ENCODE data around the gene CDHR4.
A peak's percentile ranks its signal among the peaks of the same experiment; 100 is the strongest.
"Not testable (repeated sequence)": the region's sequence is repeated elsewhere in the genome, so short reads cannot be mapped to it uniquely, and the experiment has no call there.

CDHR4 gene, protein sequence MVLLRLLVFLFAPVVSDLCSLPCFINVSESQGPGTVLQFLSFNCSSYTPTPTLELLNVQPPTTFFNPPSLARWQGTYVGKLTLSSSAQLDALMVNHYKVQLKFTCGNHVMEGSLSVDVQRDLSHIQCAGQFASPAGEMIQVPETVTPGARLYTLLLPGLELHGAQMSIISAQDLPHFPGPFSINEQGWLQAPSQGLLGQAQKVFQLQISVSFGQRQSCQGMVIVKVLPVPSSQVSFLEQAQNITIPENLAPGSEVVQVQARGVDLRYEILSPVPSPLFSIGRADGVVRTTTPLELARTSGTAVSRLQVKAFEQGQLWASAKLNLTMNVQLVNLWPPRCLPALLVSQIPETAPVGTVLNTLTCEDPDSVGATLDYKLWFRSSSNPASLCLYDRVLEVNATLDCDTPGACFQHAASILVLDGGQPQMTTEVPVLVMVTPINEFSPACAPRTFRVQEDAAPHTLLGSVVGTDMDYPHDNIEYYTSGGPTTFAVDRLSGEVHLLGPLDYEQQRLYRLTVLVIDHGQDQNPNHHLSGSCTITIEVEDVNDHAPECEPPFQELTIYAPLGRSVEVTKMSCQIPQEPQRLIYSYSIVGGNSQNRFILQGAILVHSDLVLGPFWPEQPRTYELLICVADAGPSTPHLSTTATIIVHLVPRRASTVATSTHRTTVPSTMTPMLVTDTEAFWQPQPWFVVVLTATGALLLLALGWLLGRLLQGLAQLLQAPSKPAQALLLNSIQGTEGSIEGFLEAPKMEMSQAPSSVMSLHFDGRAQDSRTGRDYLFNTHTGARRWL

DNA sequence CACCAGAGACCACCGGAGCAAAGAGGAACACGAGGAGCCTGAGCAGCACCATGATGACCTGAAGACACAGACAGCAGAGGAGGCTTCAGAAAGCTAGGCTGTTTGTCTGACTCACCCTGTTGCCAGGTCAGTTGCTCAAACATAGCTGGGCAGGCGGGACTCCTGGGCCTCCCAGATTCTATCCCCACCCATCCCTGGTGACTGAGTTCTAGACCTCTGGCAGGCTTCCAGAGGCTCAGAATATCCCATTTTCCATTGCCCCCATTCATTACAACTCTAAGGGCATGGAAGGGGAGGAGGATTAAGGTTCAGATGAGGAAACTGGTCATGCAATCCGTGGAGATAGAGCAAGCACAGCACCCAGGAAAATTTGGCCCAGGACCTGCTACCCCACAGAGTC lies at the start of gene CDHR4:
Gene CDHR4, minus strand, starts transcription at position 113 of the 400 bp plus-strand sequence. Its CDS starts 61 bp downstream, at position 52.
- DNase-seq: no peak

DNA sequence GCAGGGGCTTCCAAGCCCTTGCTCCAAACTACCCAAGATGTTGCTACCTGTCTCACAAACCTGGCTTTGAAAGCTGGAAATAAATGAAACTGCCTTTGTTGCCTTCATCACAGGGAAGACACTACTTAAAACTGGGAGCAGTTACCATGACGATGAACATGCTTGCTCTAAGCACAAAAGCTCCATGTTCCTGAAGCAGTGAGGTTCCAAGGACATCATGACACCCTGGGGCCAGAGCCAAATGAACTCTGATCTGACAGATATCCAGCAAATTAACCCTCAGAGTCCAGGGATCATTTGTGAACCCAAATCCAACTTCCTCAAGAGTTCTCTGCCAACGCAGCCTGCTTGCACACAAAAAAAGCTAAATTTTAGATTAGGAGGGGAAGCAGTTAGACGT lies 46.0 kb upstream of the CDHR4 start:
- DNase-seq: peak in 1 of 10 donors; percentile 1
- intact Hi-C loops (cut with DNase I): no loop called here

More for the DNA sequence above, at the start of gene CDHR4:
- intact Hi-C loops (cut with DNase I): loop anchor here (5.0 kb wide), 1 partner anchor 77 kb away; the partner anchor contains the start of gene GMPPB

DNA sequence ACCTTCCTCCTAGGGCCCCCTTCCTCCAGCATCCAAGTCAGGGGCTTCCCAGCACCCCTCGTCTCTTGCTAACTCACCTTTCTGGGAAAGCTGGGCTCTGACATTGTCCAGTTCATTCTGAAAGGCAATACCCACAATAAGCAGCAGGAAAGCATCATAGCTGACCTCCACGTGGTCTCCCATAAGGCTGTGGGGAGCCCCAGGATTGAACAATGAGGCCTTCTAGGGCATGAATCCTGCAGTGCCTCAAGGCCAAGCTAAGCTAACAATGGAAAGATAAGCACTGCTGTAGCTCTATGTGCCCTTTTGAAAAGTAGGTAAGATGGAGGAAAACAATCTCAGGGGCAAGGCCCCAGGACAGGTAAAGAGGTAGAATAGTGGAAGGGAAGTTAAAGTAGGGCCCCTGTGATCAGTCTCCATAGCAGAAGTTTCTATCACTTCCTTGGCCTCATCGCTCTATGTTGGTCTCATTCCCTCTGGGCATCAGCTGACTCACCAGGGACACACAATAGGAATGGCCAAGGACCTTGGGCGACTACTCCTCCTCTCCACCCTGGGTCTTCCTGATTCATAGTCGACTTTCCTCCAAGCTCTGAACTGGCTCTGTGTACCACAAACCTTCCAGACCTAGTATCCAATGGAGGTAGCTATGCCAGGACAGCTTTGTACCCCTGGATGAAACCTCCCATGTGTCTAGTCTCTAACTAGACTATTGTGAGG lies 45.0 kb upstream of the CDHR4 start:
- intact Hi-C loops (cut with DNase I): loop anchor here (5.0 kb wide), 1 partner anchor 58 kb away; the partner anchor contains the start of gene MST1R
- peak in 1 of 10 donors; percentile 11 for DNase-seq

DNA sequence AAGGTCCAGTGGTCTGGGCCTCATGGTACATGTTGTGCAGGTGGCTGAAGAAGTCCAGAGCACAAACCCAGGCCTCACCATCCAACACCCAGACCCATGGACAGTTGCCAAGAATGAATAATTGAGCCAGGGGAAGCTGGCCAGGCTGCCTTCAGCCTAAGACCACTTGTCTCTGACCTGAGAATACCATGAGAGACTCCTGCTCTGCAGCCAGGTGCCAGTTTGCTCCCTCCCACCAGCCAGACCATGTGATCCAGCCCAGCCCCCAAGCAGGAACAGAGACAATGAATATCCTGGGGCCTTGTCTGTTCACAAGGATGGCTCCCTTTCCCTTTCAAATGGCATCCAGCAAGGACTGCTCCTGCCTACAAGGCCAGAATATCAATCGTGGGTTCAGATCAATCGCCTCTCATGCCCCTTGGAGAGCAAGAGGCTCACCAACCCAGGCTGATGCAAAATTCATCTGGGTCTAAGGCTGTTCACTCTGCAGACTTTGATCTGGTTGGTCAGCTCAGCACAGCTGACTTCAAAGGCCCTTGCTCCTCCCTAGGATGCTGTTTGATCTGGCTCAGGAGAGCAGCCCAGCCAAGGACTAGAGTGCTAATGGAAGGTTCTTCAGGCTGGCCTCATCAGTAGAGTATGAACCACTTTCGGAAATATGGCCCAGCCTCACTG lies 43.3 kb upstream of the CDHR4 start:
- peak in 1 of 10 donors; percentile 21 for DNase-seq
- intact Hi-C loops (cut with DNase I): loop anchor here (5.0 kb wide), 1 partner anchor 59 kb away; the partner anchor contains the start of gene MST1R

DNA sequence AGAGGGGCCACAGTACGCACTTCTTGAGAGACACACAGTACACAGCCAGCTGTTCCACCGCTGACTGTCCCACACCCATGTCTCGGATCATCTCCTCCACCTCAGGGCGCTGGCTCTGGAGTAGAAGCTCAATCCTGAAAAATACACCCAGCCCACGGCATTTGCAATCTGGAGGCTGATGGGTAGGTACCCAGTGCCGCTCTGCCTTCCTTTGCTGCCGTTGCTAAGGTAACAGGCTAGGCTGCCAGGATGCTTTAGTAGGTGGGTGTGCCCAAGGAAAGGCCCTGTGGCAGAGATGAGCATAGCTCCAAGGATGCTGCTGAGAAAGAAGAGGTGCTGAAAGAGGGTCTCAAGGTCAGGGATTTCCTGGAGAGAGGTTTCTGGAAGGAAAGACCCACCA lies 42.1 kb upstream of the CDHR4 start:
- DNase-seq: peak in 9 of 10 donors; percentile 31 to 95 (median 66)
- intact Hi-C loops (cut with DNase I): loop anchor here (5.0 kb wide), 1 partner anchor 60 kb away; the partner anchor contains the start of gene MST1R

DNA sequence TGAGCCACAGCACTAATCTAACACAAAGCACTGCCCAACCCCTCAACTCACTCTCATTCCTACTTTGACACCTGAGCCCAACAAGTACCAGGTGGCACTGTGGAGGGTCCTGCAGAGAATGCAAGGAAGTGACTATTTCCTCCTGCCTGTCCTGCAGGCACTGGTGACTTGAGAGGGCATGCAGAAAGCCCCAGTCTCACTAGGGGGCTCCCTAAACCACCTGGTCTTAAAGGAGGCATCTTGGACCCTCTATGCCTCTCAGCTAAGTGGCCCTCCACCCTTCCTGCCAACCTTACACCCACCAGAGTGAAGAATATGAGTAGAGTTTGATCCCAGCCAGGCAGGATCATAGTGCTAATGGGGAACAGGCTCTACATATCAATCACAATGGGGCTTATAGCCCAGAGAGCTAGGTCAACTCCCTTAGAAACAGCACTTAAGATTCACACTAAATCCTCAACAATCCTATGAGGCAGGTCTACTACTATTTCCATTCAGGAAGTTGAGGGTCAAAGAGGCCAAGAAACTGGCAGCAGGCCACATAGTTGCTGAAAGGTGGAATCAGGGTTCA lies 41.5 kb upstream of the CDHR4 start:
- intact Hi-C loops (cut with DNase I): loop anchor here (5.0 kb wide), 1 partner anchor 61 kb away; the partner anchor contains the start of gene MST1R
- peak in 2 of 10 donors; percentile 23 to 65 for DNase-seq

DNA sequence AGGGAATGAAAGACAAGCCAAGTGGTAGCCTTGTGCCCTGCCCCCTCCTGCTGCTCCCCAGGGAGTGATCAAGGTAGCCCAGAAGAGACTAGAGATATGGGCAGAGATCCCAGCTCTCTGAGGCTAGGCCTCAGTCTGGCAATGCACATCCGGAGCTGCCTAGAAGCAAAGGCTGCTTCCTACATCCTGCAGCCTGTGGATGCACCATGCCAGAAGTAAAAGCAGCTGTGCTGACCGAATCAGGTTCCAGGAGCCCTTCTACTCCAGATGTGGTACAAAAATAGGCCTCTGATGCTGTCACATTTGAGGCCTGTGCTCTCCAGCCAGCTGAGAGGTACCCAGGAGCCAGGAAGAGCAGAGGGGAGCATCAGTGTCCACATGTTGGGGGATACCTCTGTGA lies 40.7 kb upstream of the CDHR4 start:
- peak in 2 of 10 donors; percentile 26 to 58 for DNase-seq
- intact Hi-C loops (cut with DNase I): loop anchor here (5.0 kb wide), 1 partner anchor 62 kb away; the partner anchor contains the start of gene MST1R

DNA sequence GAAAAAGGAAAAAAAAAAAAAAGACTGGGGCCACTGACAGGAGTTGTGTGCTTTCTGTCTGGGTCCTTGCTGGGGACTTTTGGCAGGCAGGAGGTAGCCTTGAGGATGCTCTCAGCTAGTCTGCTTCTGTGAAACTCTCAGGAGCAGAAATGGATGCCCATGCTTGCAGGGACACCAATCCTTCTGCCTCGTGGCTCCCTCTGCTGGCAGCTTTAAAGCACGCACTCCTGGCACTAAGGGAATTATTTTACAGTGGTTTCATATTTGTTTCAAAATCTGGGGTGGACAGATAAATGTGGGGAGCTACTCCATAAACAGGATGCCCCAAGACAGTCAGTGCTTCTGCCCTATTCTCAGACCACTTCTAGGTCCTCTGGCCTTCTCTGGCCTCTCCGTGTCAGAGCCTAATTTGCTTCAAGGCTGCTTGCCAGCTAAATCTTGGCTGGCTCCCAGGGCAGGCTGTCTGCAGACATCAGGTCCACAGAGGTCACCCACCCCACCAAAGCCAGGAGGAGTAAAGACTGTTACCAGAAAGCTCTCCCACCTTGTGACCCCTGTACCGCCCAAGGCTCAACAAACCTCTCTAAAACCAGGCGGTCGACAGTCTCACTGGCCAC lies 39.6 kb upstream of the CDHR4 start:
- intact Hi-C loops (cut with DNase I): loop anchor here (1.0 to 10.0 kb wide), 3 partner anchors 37 to 300 kb away; partner anchors contain the start of gene GMPPB
- DNase-seq: peak; percentile 67 to 97 (median 84)

DNA sequence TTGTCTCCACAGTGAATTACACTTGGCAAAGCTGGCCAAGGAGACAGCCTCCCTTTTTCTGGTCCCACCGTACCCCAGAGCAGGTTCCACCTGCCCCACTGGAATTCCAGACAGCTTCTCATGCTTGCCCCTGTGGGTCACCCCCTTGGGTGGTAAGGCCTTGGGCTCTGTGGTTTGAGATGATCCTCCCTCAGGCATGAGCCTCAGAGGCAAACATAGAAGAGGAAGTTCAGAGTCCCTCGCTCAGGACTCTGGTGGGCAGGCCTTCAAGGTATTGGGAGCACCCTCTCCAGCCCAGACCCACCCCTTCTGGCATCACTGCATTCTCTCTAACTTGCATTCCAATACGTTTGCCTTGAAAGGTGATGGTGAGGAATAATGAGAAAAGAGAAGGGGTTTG lies 31.7 kb upstream of the CDHR4 start:
- intact Hi-C loops (cut with DNase I): loop anchor here (10.0 kb wide), 1 partner anchor 107 kb away; the partner anchor contains the start of gene GMPPB
- peak in 1 of 10 donors; percentile 5 for DNase-seq

DNA sequence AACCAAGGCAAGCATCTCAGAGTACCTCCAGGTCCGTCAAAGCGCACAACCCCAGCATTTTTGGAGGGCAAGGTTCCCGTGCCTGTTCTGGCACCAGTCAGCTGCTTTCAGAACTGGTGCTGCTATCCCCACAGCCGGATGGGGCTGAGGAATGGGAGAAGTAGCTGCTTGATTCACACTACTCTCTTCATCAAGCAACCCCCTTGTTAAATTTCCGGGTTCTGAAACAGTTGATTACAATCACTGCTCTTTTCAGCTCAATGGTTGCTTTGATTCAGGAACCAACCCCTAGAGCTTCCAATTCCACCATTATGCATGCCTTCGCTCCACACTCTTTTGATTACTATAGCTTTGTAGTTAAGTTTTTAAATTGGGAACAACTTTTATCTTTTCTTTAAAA lies 26.3 kb upstream of the CDHR4 start:
- intact Hi-C loops (cut with DNase I): no loop called here
- peak in 1 of 10 donors; percentile 58 for DNase-seq

DNA sequence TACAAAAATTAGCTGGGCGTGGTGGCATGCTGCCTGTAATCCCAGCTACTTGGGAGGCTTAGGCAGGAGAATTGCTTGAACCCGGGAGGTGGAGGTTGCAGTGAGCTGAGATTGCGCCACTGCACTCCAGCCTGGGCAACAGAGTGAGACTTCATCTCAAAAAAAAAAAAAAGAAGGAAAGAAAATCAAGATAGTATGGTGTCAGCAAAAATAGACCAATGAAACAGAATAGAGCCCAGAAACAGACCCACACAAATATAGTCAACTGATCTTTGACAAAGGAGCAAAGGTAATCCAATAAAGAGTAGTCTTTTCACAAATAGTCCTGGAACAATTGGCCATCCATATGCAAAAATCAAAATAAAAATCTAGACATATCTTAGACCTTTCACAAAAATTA lies 23.5 kb upstream of the CDHR4 start:
- DNase-seq; intact Hi-C loops (cut with DNase I): not testable (repeated sequence)

DNA sequence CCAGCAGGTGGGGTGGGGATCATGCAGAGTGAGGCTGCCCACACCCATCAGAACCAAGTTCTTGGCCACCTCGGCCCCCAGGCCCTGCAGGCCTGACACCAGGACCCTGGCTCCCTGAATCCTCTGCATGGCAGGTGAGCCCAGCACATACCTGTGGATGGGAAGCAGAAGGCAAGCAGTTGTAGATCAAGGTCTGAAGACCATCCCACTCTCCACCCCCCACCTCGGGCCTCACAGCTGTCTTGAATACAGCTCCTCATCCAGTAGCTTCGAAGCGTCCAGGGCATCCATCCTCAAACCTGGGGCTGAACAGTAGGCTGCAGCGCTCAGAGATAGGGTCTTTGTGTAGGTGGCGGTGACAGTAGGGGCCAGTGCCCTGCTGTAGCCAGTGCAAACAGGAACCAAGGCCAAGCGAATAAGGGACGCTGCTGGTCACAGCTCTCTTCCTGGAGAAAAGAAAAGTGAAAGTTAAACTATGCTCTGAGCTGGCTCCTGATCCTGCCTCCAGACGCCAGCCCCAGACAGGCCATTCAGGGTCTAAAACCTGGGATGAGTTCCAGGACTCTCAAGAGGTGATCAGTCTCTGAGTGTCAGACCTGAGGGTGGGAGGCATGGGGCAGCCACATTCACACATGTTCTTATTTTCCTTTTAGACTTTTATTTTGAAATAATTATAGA lies 14.0 kb upstream of the CDHR4 start, which contains the start of gene UBA7:
Gene UBA7, minus strand, starts transcription at position 457 of the 678 bp plus-strand sequence. Its CDS starts 166 bp downstream, at position 291.
- DNase-seq: no peak
- intact Hi-C loops (cut with DNase I): no loop called here

DNA sequence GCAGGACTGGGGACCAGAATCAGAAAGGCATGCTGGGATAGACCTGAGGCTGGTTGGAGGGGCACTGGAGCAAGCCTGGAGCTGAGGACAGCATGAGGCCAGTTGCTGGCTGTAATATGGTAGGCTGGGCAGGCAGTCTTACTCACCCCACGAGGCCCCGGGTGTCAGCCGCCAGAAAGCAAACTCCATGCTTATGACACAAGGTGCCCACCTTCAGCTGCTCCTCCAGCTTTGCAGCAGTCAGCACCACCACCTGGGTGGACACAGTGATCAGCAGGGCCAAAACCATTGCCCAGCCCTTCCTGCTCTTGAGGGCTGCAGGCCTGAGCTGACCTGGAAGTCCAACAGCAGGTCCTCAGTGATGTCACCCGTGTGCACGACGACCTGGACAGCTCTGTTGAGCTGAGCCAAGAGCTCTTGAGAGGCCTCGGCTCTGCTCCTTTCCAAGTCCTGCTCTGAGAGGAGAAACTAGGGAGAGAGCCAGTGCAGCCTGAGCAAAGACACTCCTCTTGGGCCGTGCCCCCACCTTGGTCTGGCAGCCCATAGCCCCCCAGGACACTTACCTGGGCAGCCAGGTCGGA lies 13.3 kb upstream of the CDHR4 start:
- no peak for DNase-seq
- intact Hi-C loops (cut with DNase I): no loop called here

DNA sequence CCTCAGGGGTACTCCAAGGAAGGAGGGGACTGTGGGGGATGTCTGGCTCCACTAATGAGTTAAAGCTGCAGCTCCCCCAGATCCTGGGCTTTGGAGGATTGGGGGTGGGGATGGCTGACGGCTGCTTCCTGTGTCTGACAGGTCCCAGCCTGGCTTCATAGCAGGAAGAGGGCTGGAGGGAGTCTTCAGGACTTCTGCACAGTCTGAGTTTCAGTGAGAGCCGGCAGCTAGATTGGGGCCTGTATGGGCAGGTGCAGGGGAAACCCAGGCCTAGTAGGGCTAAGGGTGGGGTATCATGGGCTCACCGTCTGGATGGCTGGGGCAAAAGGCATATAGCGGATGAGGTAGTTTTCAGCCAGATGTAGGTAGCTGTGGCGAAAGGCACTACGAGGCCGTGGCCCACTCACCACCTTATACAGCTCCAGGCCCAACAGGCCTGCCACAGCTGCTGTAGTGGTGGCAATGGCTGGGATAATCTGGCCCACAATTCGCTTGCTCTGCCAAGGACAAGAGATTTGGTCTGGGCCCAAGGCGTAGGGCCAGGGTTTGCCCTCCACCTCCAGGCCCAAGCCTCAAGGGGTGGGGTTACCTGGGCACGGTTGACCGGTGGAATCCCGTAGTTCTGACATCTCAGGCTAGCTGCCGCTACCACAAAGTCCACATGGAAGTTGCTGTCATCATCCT lies 7.9 kb upstream of the CDHR4 start:
- intact Hi-C loops (cut with DNase I): no loop called here

DNA sequence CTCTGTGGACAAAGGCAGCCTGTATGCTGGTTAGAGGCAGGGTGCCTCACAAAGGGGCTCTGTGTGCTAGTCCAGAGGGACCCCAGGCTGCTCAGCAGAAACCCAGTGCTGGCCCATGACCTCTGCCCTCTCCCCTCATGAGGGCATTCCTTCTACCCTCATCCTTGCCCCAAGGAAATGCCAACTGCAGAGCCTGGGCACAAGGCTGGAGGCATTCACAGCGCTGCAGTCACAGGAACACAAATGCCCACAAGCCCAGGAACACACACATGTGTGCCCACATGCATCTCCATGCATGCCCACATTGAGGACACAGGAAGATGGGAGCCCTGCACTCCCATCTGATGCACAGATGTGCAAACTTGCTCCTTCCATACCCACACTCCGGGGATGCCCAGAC lies 7.2 kb upstream of the CDHR4 start:
- no peak for DNase-seq
- intact Hi-C loops (cut with DNase I): no loop called here

More for the DNA sequence above, 7.9 kb upstream of the CDHR4 start:
- DNase-seq: no peak

DNA sequence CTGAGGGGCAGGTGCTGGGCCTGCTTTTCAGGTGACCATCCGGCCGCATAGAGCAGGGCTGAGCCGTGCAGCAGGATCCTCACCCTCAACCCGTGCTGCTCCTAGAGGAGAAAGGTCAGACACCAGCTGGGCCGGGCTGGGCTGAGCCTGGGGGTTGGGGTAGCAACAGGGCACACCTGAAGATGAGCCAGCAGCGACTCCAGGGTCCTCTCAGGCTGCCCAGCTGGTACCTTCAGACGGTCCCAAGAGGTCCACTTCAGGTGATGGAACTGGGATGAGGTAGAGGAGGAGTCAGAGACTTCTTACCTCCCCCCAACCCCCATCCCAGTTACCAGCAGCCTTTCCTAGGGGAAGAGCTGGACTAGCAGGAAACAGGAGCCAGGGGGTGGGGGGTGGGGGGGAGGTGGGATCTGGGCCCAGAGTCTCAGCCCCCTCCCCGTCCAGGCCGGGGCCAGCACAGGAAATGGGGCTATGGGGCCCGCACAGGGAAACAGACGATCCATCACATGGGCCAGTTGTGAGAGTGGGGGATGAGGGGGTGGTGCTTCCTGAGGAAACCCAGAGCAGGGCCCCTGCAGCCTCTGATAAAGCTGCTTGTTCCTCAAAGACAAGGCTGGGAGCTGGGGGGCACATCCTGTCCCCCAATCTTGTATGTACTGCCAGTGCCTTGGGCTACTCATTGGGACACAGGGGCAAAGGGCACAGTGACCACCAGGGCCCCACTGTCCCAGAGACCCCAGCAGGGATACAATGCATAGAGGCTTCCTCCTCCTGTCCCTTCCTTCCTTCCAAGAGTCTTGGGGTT lies 6.4 kb upstream of the CDHR4 start:
- intact Hi-C loops (cut with DNase I): no loop called here

More for the DNA sequence above, 6.4 kb upstream of the CDHR4 start:
- peak in 4 of 10 donors; percentile 16 to 84 (median 53) for DNase-seq

Data from posterior cingulate gyrus (tissue), 11 donors.